Activated CD8-positive, alpha-beta memory T cell treated with anti-CD3 and anti-CD28 coated beads for 36 hours (primary cell): ENCODE data around the gene DUS2. TPM values are rescaled to one million over a fixed set of nuclear protein-coding genes. Genes with fewer than 3 reads are reported as not detected.

ENCODE experiments used
- CTCF ChIA-PET: fragments of 350-600 bp; sonication (Branson Sonifier 250); formaldehyde crosslinking; loops from one replicate; lab custom pipeline; 2021; ENCODE audit warnings: antibody characterized with exemption; lab: Charles Lee
- POLR2A ChIA-PET: fragments of 350-600 bp; sonication (Branson Sonifier 250); formaldehyde crosslinking; loops from one replicate; lab custom pipeline; 2021; ENCODE audit warnings: antibody characterized with exemption; lab: Charles Lee
- total RNA-seq, 2 experiments: library from RNA; stranded (reverse); gene quantifications; one replicate each; pipeline ENCODE4 v1.2.3, GENCODE V29; 2021

DUS2 gene
- total RNA-seq, 2 experiments from 2014 or later = 37.1 to 40.3 TPM

GRCh38 chr16:68068926-68069325 is 45.8 kb downstream of the DUS2 start:
- ChIA-PET POLR2A (no interaction called here), CTCF (no interaction called here)

GRCh38 chr16:68069511-68070248 is 46.6 kb downstream of the DUS2 start:
- CTCF ChIA-PET = interaction anchor here (1.0 kb wide), 1 partner anchor 161 kb away, joined by 3 read pairs; no protein-coding TSS in a partner anchor

GRCh38 chr16:68070249-68070730 is 47.2 kb downstream of the DUS2 start:
- POLR2A ChIA-PET = interaction anchor here (0.9 to 1.1 kb wide), 2 partner anchors 9 to 14 kb away, joined by 3 to 4 read pairs; no protein-coding TSS in a partner anchor
- CTCF ChIA-PET = interaction anchor here (0.7 to 1.0 kb wide), 3 partner anchors 10 to 160 kb away, joined by 3 to 4 read pairs (median 3); no protein-coding TSS in a partner anchor

More at GRCh38 chr16:68069511-68070248, 46.6 kb downstream of the DUS2 start:
- POLR2A ChIA-PET = interaction anchor here (1.1 kb wide), 1 partner anchor 15 kb away, joined by 4 read pairs; no protein-coding TSS in a partner anchor

- CTCF ChIA-PET = interaction anchor here (0.6 to 2.5 kb wide), 7 partner anchors 8 to 375 kb away, joined by 3 to 7 read pairs (median 3); no protein-coding TSS in a partner anchor
- POLR2A ChIA-PET = interaction anchor here (0.9 kb wide), 1 partner anchor 10 kb away, joined by 3 read pairs; no protein-coding TSS in a partner anchor
Measured at GRCh38 chr16:68070806-68071517, 47.9 kb downstream of the DUS2 start.

GRCh38 chr16:68071518-68071901 is 48.4 kb downstream of the DUS2 start:
- CTCF ChIA-PET = interaction anchor here (0.6 to 2.5 kb wide), 5 partner anchors 8 to 376 kb away, joined by 3 to 7 read pairs (median 3); no protein-coding TSS in a partner anchor
- POLR2A ChIA-PET = interaction anchor here (1.8 kb wide), 1 partner anchor 13 kb away, joined by 5 read pairs; no protein-coding TSS in a partner anchor

GRCh38 chr16:68072038-68072695 is 49.1 kb downstream of the DUS2 start:
- ChIA-PET POLR2A (interaction anchor here (1.8 kb wide), 1 partner anchor 12 kb away, joined by 5 read pairs; no protein-coding TSS in a partner anchor), CTCF (interaction anchor here (0.7 to 2.5 kb wide), 5 partner anchors 9 to 156 kb away, joined by 3 to 7 read pairs (median 4); no protein-coding TSS in a partner anchor)

- ChIA-PET CTCF (interaction anchor here (0.6 to 2.7 kb wide), 4 partner anchors 8 to 46 kb away, joined by 3 to 14 read pairs (median 8); no protein-coding TSS in a partner anchor), POLR2A (interaction anchor here (0.6 to 3.1 kb wide), 3 partner anchors 11 to 150 kb away, joined by 3 to 19 read pairs (median 5); partner anchors contain the start of gene NFATC3)
Measured at GRCh38 chr16:68073902-68074760, 51.0 kb downstream of the DUS2 start.

- ChIA-PET POLR2A (interaction anchor here (3.1 kb wide), 1 partner anchor 10 kb away, joined by 19 read pairs; the partner anchor contains the start of gene NFATC3), CTCF (interaction anchor here (2.0 to 2.7 kb wide), 2 partner anchors 9 to 11 kb away, joined by 10 to 14 read pairs; no protein-coding TSS in a partner anchor)
Measured at GRCh38 chr16:68074850-68075555, 51.9 kb downstream of the DUS2 start.

- CTCF ChIA-PET = interaction anchor here (0.6 to 0.9 kb wide), 2 partner anchors 9 to 35 kb away, joined by 3 read pairs; no protein-coding TSS in a partner anchor
- POLR2A ChIA-PET = interaction anchor here (3.1 kb wide), 1 partner anchor 9 kb away, joined by 19 read pairs; the partner anchor contains the start of gene NFATC3
Measured at GRCh38 chr16:68075980-68076379, 52.9 kb downstream of the DUS2 start.

GRCh38 chr16:68076560-68076959 is 53.5 kb downstream of the DUS2 start:
- ChIA-PET POLR2A (interaction anchor here (3.1 kb wide), 1 partner anchor 9 kb away, joined by 19 read pairs; the partner anchor contains the start of gene NFATC3), CTCF (interaction anchor here (0.9 to 1.2 kb wide), 2 partner anchors 8 to 11 kb away, joined by 3 to 6 read pairs; no protein-coding TSS in a partner anchor)

GRCh38 chr16:68077866-68078700 is 55.0 kb downstream of the DUS2 start:
- ChIA-PET POLR2A (interaction anchor here (0.6 kb wide), 1 partner anchor 376 kb away, joined by 5 read pairs; no protein-coding TSS in a partner anchor), CTCF (interaction anchor here (0.6 kb wide), 1 partner anchor 128 kb away, joined by 4 read pairs; no protein-coding TSS in a partner anchor)

GRCh38 chr16:68078701-68079375 is 55.8 kb downstream of the DUS2 start:
- CTCF ChIA-PET = interaction anchor here (1.1 to 2.1 kb wide), 4 partner anchors 13 to 87 kb away, joined by 3 to 7 read pairs (median 4); no protein-coding TSS in a partner anchor
- POLR2A ChIA-PET = no interaction called here

GRCh38 chr16:68079376-68079625 is 56.2 kb downstream of the DUS2 start:
- CTCF ChIA-PET = interaction anchor here (0.8 to 2.1 kb wide), 6 partner anchors 9 to 87 kb away, joined by 3 to 7 read pairs (median 4); no protein-coding TSS in a partner anchor
- POLR2A ChIA-PET = interaction anchor here (1.0 kb wide), 1 partner anchor 111 kb away, joined by 3 read pairs; the partner anchor contains the start of gene SLC12A4

GRCh38 chr16:68079626-68080344 is 56.7 kb downstream of the DUS2 start:
- ChIA-PET CTCF (interaction anchor here (0.8 to 2.1 kb wide), 6 partner anchors 9 to 88 kb away, joined by 3 to 7 read pairs (median 4); no protein-coding TSS in a partner anchor), POLR2A (interaction anchor here (0.6 to 1.0 kb wide), 3 partner anchors 17 to 111 kb away, joined by 3 to 5 read pairs (median 4); partner anchors contain the start of gene SLC12A4)
